Hematopoietic multipotent progenitor cell treated with erythropoietin and hydrocortisone succinate and interleukin-3 and kit ligand, for 15 days (in vitro differentiated cells): Measurements from ENCODE around the gene CUL4A.
A peak's percentile ranks its signal among the peaks of the same experiment; 100 is the strongest.
"Not testable (repeated sequence)": the region's sequence is repeated elsewhere in the genome, so short reads cannot be mapped to it uniquely, and the experiment has no call there.

Experiments used
- DNase-seq: peaks from one replicate; pipeline ENCODE4 v3.0.0-alpha.2; 2015; ENCODE audit warnings: low spot score

CUL4A gene

GRCh38 chr13:113209336-113209758, at the start of gene CUL4A:
CUL4A (plus strand) TSS chr13:113209613; CDS start chr13:113209628, 15 bp downstream.
- peak; percentile 87 for DNase-seq

- DNase-seq, result no peak
These were observed 49.7 kb upstream of the CUL4A start for GRCh38 chr13:113159701-113160100.

GRCh38 chr13:113160983-113161382, 48.4 kb upstream of the CUL4A start:
- no peak for DNase-seq

- DNase-seq, result no peak
These were observed 48.0 kb upstream of the CUL4A start for GRCh38 chr13:113161433-113161832.

GRCh38 chr13:113161975-113162374, 47.4 kb upstream of the CUL4A start:
- DNase-seq, result not testable (repeated sequence)

- DNase-seq, result no peak
These were observed 46.4 kb upstream of the CUL4A start for GRCh38 chr13:113162783-113163685.

- no peak for DNase-seq
These were observed 44.9 kb upstream of the CUL4A start for GRCh38 chr13:113164492-113164891.

- DNase-seq, result no peak
These were observed 43.1 kb upstream of the CUL4A start for GRCh38 chr13:113166266-113166665.

- DNase-seq, result no peak
These were observed 42.7 kb upstream of the CUL4A start for GRCh38 chr13:113166681-113167080.

GRCh38 chr13:113167155-113167554, 42.3 kb upstream of the CUL4A start:
- no peak for DNase-seq

- no peak for DNase-seq
These were observed 41.8 kb upstream of the CUL4A start for GRCh38 chr13:113167575-113167974.

- DNase-seq, result no peak
These were observed 41.2 kb upstream of the CUL4A start for GRCh38 chr13:113168211-113168610.

GRCh38 chr13:113169277-113170272, 39.8 kb upstream of the CUL4A start:
- no peak for DNase-seq

- no peak for DNase-seq
These were observed 38.9 kb upstream of the CUL4A start for GRCh38 chr13:113170511-113170910.

- DNase-seq, result no peak
These were observed 37.9 kb upstream of the CUL4A start for GRCh38 chr13:113171250-113172125.

- DNase-seq, result no peak
These were observed 36.9 kb upstream of the CUL4A start for GRCh38 chr13:113172419-113172926.

- no peak for DNase-seq
These were observed 33.1 kb upstream of the CUL4A start for GRCh38 chr13:113176280-113176679.

- DNase-seq, result no peak
These were observed 32.6 kb upstream of the CUL4A start for GRCh38 chr13:113176822-113177221.

GRCh38 chr13:113178070-113178895, 31.1 kb upstream of the CUL4A start:
- DNase-seq, result no peak

- DNase-seq, result no peak
These were observed 30.6 kb upstream of the CUL4A start for GRCh38 chr13:113178896-113179167.
